NCI-H1092 treated with DMSO at 0.1 percent for 48 hours (cell line): ENCODE data around the gene MAPRE3.
"Not testable (repeated sequence)": the region's sequence is repeated elsewhere in the genome, so short reads cannot be mapped to it uniquely, and the experiment has no call there.

Experiments
- DNase-seq: peaks from one replicate; lab custom pipeline; 2025; lab: John Stamatoyannopoulos, UW

Gene MAPRE3

GRCh38 chr2:27070653-27071276, 100.3 kb downstream of the MAPRE3 start:
- no peak for DNase-seq

- peak; percentile 70 for DNase-seq
Measured at GRCh38 chr2:27071277-27071989, 101.0 kb downstream of the MAPRE3 start, which contains the start of gene OST4. OST4 (minus strand) TSS chr2:27071654.

GRCh38 chr2:27071990-27072830, 101.8 kb downstream of the MAPRE3 start:
- DNase-seq = peak; percentile 26

DNA sequence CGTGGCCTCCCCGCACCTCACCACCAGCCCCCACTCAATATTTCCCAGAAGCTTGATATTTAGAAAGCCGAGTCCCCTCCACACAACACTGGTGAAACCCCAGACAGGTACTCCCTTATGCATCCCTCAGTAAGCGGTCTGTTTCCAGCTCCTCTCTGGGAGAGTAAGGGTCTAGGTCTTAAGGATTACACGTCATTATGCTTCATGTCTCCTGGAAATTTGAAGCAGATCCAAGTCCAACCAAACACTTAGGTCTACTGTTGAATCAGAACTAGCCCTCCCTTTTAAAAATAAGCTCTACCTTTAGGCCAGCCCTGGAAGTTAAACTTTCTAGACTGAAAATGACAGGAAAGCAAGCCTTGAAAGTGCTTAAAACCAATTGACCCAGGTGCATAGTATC, 102.5 kb downstream of the MAPRE3 start:
- DNase-seq = no peak

DNA sequence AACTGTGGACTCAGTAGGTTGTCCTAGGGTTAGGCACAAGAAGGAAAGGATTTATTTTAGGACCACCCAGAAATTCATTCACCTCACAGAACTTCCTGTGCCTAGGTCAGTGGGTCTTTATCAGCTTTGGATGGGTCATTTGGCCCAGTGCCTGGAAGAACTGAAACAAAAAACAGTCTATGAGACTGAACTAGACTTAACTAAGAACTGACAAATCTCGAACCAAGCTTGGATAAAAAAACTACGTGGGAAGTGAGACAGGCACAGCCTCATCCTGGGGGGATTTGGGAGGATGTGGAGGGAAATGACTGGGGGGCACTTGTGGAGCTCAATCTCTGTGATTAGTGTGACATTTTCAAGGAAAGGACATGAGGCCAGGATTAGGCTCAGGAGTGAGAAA, 103.3 kb downstream of the MAPRE3 start:
- DNase-seq = no peak

- peak; percentile 29 for DNase-seq
Measured at GRCh38 chr2:27074738-27075565, 104.5 kb downstream of the MAPRE3 start.

DNA sequence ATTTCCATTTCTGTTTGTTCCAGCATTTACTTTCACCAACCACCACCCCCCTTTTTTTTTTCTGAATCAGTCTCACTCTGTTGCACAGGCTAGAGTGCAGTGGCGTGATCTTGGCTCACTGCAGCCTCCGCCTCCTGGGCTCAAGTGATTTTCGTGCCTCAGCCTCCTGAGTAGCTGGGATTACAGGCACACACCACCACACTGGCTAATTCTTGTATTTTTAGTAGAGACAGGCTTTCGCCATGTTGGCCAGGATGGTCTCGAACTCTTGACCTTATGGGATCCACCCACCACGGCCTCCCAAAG, 105.1 kb downstream of the MAPRE3 start:
- DNase-seq = not testable (repeated sequence)

- DNase-seq = no peak
Measured at GRCh38 chr2:27076323-27076722, 105.9 kb downstream of the MAPRE3 start.
